HEK293 (cell line): ENCODE results near the gene KIAA1328.

Source experiments
- CTCF ChIA-PET: fragments of 350-600 bp; formaldehyde crosslinking; extraction: SDS; loops from one replicate; lab custom pipeline; 2021; ENCODE audit warnings: antibody characterized with exemption; lab: Yijun Ruan, JAX
- POLR2A ChIA-PET: fragments of 300-600 bp; formaldehyde crosslinking; extraction: SDS; loops from one replicate; lab custom pipeline; 2020; ENCODE audit warnings: antibody characterized with exemption, inconsistent platforms; lab: Yijun Ruan, JAX
- H3K27ac ChIP-seq: fragments of 200-500 bp; sonication (Bioruptor generic); 2 replicates; pipeline ENCODE4 v1.5.1; 2014; ENCODE audit warnings: low read depth, low read length, control low read depth, inconsistent platforms; ENCODE audit errors: extremely low read depth
- H3K36me3 ChIP-seq, 2 experiments: fragments of 200-500 bp in 1 of 2; sonication (Bioruptor generic) in 1 of 2; 1 replicate in 1 of 2; 2 replicates in 1 of 2; pipeline ENCODE4 v1.5.1; 2014 to 2017; ENCODE audit warnings: inconsistent platforms in 2 of 2, low read length in 2 of 2; ENCODE audit not compliant: control insufficient read depth in 2 of 2, insufficient read depth in 1 of 2
- H3K4me1 ChIP-seq: fragments of 200-500 bp; sonication (Bioruptor generic); 2 replicates; pipeline ENCODE4 v1.5.1; 2014; ENCODE audit warnings: mild to moderate bottlenecking, low read length, inconsistent platforms; ENCODE audit not compliant: control insufficient read depth, insufficient read depth
- H3K4me3 ChIP-seq: 2 replicates; pipeline ENCODE4 v1.5.1; 2011; ENCODE audit warnings: low read depth, mild to moderate bottlenecking, control low read depth, low read length, moderate library complexity
- H3K9me3 ChIP-seq: fragments of 200-500 bp; sonication (Bioruptor generic); 2 replicates; pipeline ENCODE4 v1.5.1; 2014; ENCODE audit warnings: low read depth, low read length, inconsistent platforms; ENCODE audit not compliant: control insufficient read depth, insufficient read depth
- GFI1B ChIP-seq: fragments of 450-650 bp; formaldehyde crosslinking; IDR thresholded peaks from 2 replicates; pipeline ENCODE4 v1.5.1; 2016; ENCODE audit warnings: missing biosample characterization, missing genetic modification characterization
- KLF9 ChIP-seq: fragments of 450-650 bp; formaldehyde crosslinking; IDR thresholded peaks from 2 replicates; pipeline ENCODE4 v1.5.1; 2016; ENCODE audit warnings: missing biosample characterization, missing genetic modification characterization, low read depth
- TRIM28 ChIP-seq: IDR thresholded peaks from 2 replicates; pipeline ENCODE4 v1.6.1; 2011; ENCODE audit warnings: low read length, control low read depth, borderline replicate concordance
- ZBTB1 ChIP-seq: fragments of 450-650 bp; formaldehyde crosslinking; IDR thresholded peaks from 2 replicates; pipeline ENCODE4 v1.5.1; 2016; ENCODE audit warnings: missing biosample characterization, missing genetic modification characterization
- ZNF155 ChIP-seq: fragments of 450-650 bp; formaldehyde crosslinking; IDR thresholded peaks from 2 replicates; pipeline ENCODE4 v1.5.1; 2016; ENCODE audit warnings: missing biosample characterization, missing genetic modification characterization
- ZNF174 ChIP-seq: fragments of 450-650 bp; formaldehyde crosslinking; IDR thresholded peaks from 2 replicates; pipeline ENCODE4 v1.5.0; 2017; ENCODE audit warnings: missing biosample characterization, mild to moderate bottlenecking, missing genetic modification characterization
- ZNF221 ChIP-seq: fragments of 450-650 bp; formaldehyde crosslinking; IDR thresholded peaks from 2 replicates; pipeline ENCODE4 v1.5.1; 2017; ENCODE audit warnings: missing biosample characterization, missing genetic modification characterization, borderline replicate concordance
- ZNF239 ChIP-seq: fragments of 450-650 bp; formaldehyde crosslinking; IDR thresholded peaks from 2 replicates; pipeline ENCODE4 v1.5.1; 2016; ENCODE audit warnings: missing biosample characterization, missing genetic modification characterization
- ZNF341 ChIP-seq: fragments of 450-650 bp; formaldehyde crosslinking; IDR thresholded peaks from 2 replicates; pipeline ENCODE4; 2016; ENCODE audit warnings: low read depth, missing biosample characterization, missing genetic modification characterization
- ZNF37A ChIP-seq: fragments of 450-650 bp; IDR thresholded peaks from 2 replicates; pipeline ENCODE4 v1.5.1; 2018; ENCODE audit warnings: missing biosample characterization, missing genetic modification characterization
- ZNF394 ChIP-seq: fragments of 450-650 bp; formaldehyde crosslinking; IDR thresholded peaks from 2 replicates; pipeline ENCODE4 v1.5.1; 2016; ENCODE audit warnings: missing biosample characterization, missing genetic modification characterization, mild to moderate bottlenecking, moderate library complexity, borderline replicate concordance
- ZNF501 ChIP-seq: fragments of 450-650 bp; formaldehyde crosslinking; IDR thresholded peaks from 2 replicates; pipeline ENCODE4 v1.5.1; 2016; ENCODE audit warnings: missing biosample characterization, missing genetic modification characterization
- ZNF514 ChIP-seq: fragments of 450-650 bp; formaldehyde crosslinking; IDR thresholded peaks from 2 replicates; pipeline ENCODE4 v1.5.1; 2016; ENCODE audit warnings: missing biosample characterization, missing genetic modification characterization
- ZNF521 ChIP-seq: fragments of 450-650 bp; formaldehyde crosslinking; IDR thresholded peaks from 2 replicates; pipeline ENCODE4 v1.5.1; 2017; ENCODE audit warnings: missing biosample characterization, mild to moderate bottlenecking, missing genetic modification characterization
- ZNF529 ChIP-seq: fragments of 450-650 bp; formaldehyde crosslinking; IDR thresholded peaks from 2 replicates; pipeline ENCODE4 v1.5.1; 2017; ENCODE audit warnings: missing genetic modification characterization, missing biosample characterization; ENCODE audit not compliant: insufficient replicate concordance
- ZNF623 ChIP-seq: fragments of 450-650 bp; formaldehyde crosslinking; IDR thresholded peaks from 2 replicates; pipeline ENCODE4 v1.5.1; 2016; ENCODE audit warnings: missing biosample characterization, missing genetic modification characterization
- ZNF658 ChIP-seq: fragments of 450-650 bp; formaldehyde crosslinking; IDR thresholded peaks from 2 replicates; pipeline ENCODE4; 2016; ENCODE audit warnings: missing biosample characterization, missing genetic modification characterization
- ZNF677 ChIP-seq: fragments of 450-650 bp; IDR thresholded peaks from 2 replicates; pipeline ENCODE4 v1.5.0; 2018; ENCODE audit warnings: missing biosample characterization, mild to moderate bottlenecking, missing genetic modification characterization, moderate library complexity
- ZNF792 ChIP-seq: fragments of 450-650 bp; formaldehyde crosslinking; IDR thresholded peaks from 2 replicates; pipeline ENCODE4 v1.5.1; 2016; ENCODE audit warnings: missing biosample characterization, missing genetic modification characterization
- ZNF830 ChIP-seq: fragments of 450-650 bp; IDR thresholded peaks from 2 replicates; pipeline ENCODE4 v1.5.0; 2018; ENCODE audit warnings: missing biosample characterization, missing genetic modification characterization, low read depth, mild to moderate bottlenecking, moderate library complexity
- ZNF837 ChIP-seq: fragments of 450-650 bp; formaldehyde crosslinking; IDR thresholded peaks from 2 replicates; pipeline ENCODE4 v1.5.1; 2016; ENCODE audit warnings: missing biosample characterization, missing genetic modification characterization
- TF ChIP-seq, protein P1 (sequence below): fragments of 450-650 bp; formaldehyde crosslinking; IDR thresholded peaks from 2 replicates; pipeline ENCODE4 v1.5.1; 2016; ENCODE audit warnings: missing biosample characterization, missing genetic modification characterization
- TF ChIP-seq, protein P2 (sequence below): fragments of 450-650 bp; formaldehyde crosslinking; IDR thresholded peaks from 2 replicates; pipeline ENCODE4 v1.5.1; 2016; ENCODE audit warnings: missing biosample characterization, missing genetic modification characterization
- TF ChIP-seq, protein P3 (sequence below): fragments of 450-650 bp; formaldehyde crosslinking; IDR thresholded peaks from 2 replicates; pipeline ENCODE4; 2016; ENCODE audit warnings: missing biosample characterization, missing genetic modification characterization
- TF ChIP-seq, protein P4 (sequence below): sonication (generic); formaldehyde crosslinking; IDR thresholded peaks from 2 replicates; pipeline ENCODE4 v1.8.1; 2022; ENCODE audit warnings: mild to moderate bottlenecking, moderate library complexity, missing genetic modification reagents
- TF ChIP-seq, protein P5 (sequence below): fragments of 450-650 bp; IDR thresholded peaks from 2 replicates; pipeline ENCODE4 v1.5.1; 2018; ENCODE audit warnings: missing biosample characterization, missing genetic modification characterization

KIAA1328 gene

DNA sequence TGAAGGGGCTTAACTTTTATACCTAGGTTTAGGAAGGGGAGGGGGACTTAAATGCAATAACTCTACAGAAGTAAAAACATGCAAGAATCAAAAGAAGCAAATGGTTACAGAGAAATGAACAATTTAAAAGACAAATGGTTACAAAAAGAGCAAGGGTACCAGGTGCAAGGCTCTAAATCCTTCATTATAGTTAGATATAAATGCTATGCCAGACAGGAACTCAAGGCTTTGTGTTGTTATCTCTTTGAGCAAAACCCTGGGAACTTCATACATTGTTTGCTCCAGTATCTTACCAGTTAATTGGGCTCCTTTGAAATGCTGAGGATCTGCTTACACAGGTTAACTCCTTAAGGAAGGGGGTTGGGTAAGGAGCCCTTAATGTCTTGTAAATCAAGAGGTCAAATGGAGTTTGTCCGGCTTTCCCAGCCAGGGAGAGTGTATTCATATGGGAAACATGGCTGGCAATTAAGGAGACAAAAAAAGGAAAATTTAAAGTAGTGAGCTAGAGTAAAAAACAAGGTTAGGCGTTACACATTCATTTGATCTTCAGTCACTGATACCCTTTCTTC, 389.2 kb downstream of the KIAA1328 start:
- POLR2A ChIA-PET: no interaction called here
- TF ChIP-seq ZNF658 (tag by site-specific recombination) (no peak), ZNF521 (tag by site-specific recombination) (no peak), ZNF837 (tag by site-specific recombination) (no peak), ZNF155 (no peak), TRIM28 (no peak), ZNF221 (tag by site-specific recombination) (no peak), ZNF792 (no peak), ZNF514 (no peak), ZNF677 (tag by site-specific recombination) (no peak), ZNF394 (no peak), ZNF341 (tag by site-specific recombination) (no peak), ZNF501 (tag by site-specific recombination) (no peak)
- TF ChIP-seq, protein P1, sequence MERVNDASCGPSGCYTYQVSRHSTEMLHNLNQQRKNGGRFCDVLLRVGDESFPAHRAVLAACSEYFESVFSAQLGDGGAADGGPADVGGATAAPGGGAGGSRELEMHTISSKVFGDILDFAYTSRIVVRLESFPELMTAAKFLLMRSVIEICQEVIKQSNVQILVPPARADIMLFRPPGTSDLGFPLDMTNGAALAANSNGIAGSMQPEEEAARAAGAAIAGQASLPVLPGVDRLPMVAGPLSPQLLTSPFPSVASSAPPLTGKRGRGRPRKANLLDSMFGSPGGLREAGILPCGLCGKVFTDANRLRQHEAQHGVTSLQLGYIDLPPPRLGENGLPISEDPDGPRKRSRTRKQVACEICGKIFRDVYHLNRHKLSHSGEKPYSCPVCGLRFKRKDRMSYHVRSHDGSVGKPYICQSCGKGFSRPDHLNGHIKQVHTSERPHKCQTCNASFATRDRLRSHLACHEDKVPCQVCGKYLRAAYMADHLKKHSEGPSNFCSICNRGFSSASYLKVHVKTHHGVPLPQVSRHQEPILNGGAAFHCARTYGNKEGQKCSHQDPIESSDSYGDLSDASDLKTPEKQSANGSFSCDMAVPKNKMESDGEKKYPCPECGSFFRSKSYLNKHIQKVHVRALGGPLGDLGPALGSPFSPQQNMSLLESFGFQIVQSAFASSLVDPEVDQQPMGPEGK (tag by site-specific recombination): no peak
- Histone ChIP-seq H3K4me3 (no peak overlapping the region), H3K9me3 (no peaks in the 10 kb centered on the region), H3K4me1 (no peaks in the 10 kb centered on the region), H3K36me3 (no peaks in the 10 kb centered on the region), H3K27ac (no peak overlapping the region)
- CTCF ChIA-PET: interaction anchor here (1.0 kb wide), 1 partner anchor 125 kb away, joined by 3 read pairs; no protein-coding TSS in a partner anchor

DNA sequence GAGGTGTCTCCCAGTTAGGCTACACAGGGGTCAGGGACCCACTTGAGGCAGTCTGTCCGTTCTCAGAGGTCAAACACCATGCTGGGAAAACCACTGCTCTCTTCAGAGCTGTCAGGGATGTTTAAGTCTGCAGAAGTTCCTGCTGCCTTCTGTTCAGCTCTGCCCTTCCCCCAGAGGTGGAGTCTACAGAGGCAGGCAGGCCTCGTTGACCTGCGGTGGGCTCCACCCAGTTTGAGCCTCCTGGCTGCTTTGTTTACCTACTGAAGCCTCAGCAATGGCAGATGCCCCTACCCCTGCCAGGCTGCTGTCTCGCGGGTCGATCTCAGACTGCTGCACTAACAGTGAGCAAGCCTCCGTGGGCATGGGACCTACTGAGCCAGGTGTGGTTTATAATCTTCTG, 390.3 kb downstream of the KIAA1328 start:
- no peak overlapping the region for H3K27ac ChIP-seq
- no peaks in the 10 kb centered on the region for H3K36me3 ChIP-seq
- ChIA-PET POLR2A (no interaction called here), CTCF (interaction anchor here (0.5 to 1.0 kb wide), 2 partner anchors 124 to 991 kb away, joined by 3 read pairs; no protein-coding TSS in a partner anchor)
- no peaks in the 10 kb centered on the region for H3K9me3 ChIP-seq
- no peaks in the 10 kb centered on the region for H3K4me1 ChIP-seq
- TF ChIP-seq, protein P2, sequence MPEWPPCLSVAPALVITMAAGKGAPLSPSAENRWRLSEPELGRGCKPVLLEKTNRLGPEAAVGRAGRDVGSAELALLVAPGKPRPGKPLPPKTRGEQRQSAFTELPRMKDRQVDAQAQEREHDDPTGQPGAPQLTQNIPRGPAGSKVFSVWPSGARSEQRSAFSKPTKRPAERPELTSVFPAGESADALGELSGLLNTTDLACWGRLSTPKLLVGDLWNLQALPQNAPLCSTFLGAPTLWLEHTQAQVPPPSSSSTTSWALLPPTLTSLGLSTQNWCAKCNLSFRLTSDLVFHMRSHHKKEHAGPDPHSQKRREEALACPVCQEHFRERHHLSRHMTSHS (tag by site-specific recombination): no peak
- TF ChIP-seq, protein P3, sequence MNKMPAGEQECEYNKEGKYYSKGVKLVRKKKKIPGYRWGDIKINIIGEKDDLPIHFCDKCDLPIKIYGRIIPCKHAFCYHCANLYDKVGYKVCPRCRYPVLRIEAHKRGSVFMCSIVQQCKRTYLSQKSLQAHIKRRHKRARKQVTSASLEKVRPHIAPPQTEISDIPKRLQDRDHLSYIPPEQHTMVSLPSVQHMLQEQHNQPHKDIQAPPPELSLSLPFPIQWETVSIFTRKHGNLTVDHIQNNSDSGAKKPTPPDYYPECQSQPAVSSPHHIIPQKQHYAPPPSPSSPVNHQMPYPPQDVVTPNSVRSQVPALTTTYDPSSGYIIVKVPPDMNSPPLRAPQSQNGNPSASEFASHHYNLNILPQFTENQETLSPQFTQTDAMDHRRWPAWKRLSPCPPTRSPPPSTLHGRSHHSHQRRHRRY (tag by site-specific recombination): no peak
- TF ChIP-seq ZBTB1 (tag by site-specific recombination) (no peak), ZNF37A (tag by site-specific recombination) (no peak), ZNF529 (tag by site-specific recombination) (no peak), ZNF830 (tag by site-specific recombination) (no peak), ZNF174 (no peak), ZNF623 (tag by site-specific recombination) (no peak), ZNF239 (tag by site-specific recombination) (no peak), GFI1B (no peak), KLF9 (tag by site-specific recombination) (no peak)
- TF ChIP-seq, protein P4, sequence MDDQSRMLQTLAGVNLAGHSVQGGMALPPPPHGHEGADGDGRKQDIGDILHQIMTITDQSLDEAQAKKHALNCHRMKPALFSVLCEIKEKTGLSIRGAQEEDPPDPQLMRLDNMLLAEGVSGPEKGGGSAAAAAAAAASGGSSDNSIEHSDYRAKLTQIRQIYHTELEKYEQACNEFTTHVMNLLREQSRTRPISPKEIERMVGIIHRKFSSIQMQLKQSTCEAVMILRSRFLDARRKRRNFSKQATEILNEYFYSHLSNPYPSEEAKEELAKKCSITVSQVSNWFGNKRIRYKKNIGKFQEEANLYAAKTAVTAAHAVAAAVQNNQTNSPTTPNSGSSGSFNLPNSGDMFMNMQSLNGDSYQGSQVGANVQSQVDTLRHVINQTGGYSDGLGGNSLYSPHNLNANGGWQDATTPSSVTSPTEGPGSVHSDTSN (CRISPR knock-in tag): no peak
- TF ChIP-seq, protein P5, sequence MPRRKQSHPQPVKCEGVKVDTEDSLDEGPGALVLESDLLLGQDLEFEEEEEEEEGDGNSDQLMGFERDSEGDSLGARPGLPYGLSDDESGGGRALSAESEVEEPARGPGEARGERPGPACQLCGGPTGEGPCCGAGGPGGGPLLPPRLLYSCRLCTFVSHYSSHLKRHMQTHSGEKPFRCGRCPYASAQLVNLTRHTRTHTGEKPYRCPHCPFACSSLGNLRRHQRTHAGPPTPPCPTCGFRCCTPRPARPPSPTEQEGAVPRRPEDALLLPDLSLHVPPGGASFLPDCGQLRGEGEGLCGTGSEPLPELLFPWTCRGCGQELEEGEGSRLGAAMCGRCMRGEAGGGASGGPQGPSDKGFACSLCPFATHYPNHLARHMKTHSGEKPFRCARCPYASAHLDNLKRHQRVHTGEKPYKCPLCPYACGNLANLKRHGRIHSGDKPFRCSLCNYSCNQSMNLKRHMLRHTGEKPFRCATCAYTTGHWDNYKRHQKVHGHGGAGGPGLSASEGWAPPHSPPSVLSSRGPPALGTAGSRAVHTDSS (tag by site-specific recombination): no peak
- no peak overlapping the region for H3K4me3 ChIP-seq
